SK-N-SH (cell line): ENCODE data around the gene LFNG. TPM values are rescaled to one million over a fixed set of nuclear protein-coding genes. Genes with fewer than 3 reads are reported as not detected.

Experiments
- CTCF ChIA-PET: fragments of 300-600, 350-600 bp; formaldehyde crosslinking; extraction: SDS; loops from one replicate; lab custom pipeline; 2021; lab: Yijun Ruan, JAX
- POLR2A ChIA-PET: fragments of 350-600 bp; sonication (Branson Sonifier 250); formaldehyde crosslinking; extraction: SDS; loops from one replicate; lab custom pipeline; 2020; ENCODE audit warnings: antibody characterized with exemption, inconsistent platforms; lab: Yijun Ruan, JAX
- DNase-seq: peaks from one replicate; pipeline ENCODE4 v3.0.0; 2012
- H2AFZ ChIP-seq: fragments of 200-600 bp; sonication (generic); 2 replicates; pipeline ENCODE4 v1.8.1; 2016; ENCODE audit warnings: antibody characterized with exemption, mild to moderate bottlenecking, low read depth
- H3F3A ChIP-seq: fragments of 200-600 bp; sonication (generic); replicated peaks from 2 replicates; pipeline ENCODE3; 2016; ENCODE audit warnings: antibody characterized with exemption, mild to moderate bottlenecking; ENCODE audit not compliant: insufficient read depth
- H3K27ac ChIP-seq, 2 experiments: fragments of 200-500 bp in 1 of 2; fragments of 200-600 bp in 1 of 2; sonication (Bioruptor generic) in 1 of 2; sonication (generic), shearing (Covaris generic) in 1 of 2; 2 replicates each; pipeline versions ENCODE4 v1.5.1 to v1.6.1; 2014 to 2016; ENCODE audit warnings: low read depth in 2 of 2, inconsistent platforms in 1 of 2, low read length in 1 of 2, mild to moderate bottlenecking in 1 of 2, mixed read lengths in 1 of 2
- H3K27me3 ChIP-seq: fragments of 200-600 bp; sonication (generic), shearing (Covaris generic); 2 replicates; pipeline ENCODE4 v1.6.1; 2016; ENCODE audit warnings: mixed run types; ENCODE audit not compliant: insufficient read depth
- H3K36me3 ChIP-seq, 2 experiments: fragments of 200-500 bp in 1 of 2; fragments of 200-600 bp in 1 of 2; sonication (Bioruptor generic) in 1 of 2; sonication (generic) in 1 of 2; replicated peaks in 1 of 2; 2 replicates each; pipeline versions ENCODE3 to v1.5.1; 2014 to 2016; ENCODE audit warnings: low read length in 1 of 2, mild to moderate bottlenecking in 1 of 2; ENCODE audit not compliant: insufficient read depth in 2 of 2, control insufficient read depth in 1 of 2
- H3K4me1 ChIP-seq, 2 experiments: fragments of 200-500 bp in 1 of 2; fragments of 200-600 bp in 1 of 2; sonication (Bioruptor generic) in 1 of 2; sonication (generic), shearing (Covaris generic) in 1 of 2; 2 replicates each; pipeline versions ENCODE4 v1.5.1 to v1.6.1; 2014 to 2016; ENCODE audit warnings: low read depth in 1 of 2, low read length in 1 of 2, mixed run types in 1 of 2; ENCODE audit not compliant: insufficient read depth in 2 of 2, control insufficient read depth in 1 of 2
- H3K4me2 ChIP-seq: fragments of 200-600 bp; sonication (generic), shearing (Covaris generic); 2 replicates; pipeline ENCODE4 v1.6.1; 2017; ENCODE audit warnings: mixed run types
- H3K4me3 ChIP-seq, 2 experiments: fragments of 200-500 bp in 1 of 2; fragments of 200-600 bp in 1 of 2; sonication (Bioruptor generic) in 1 of 2; sonication (generic), shearing (Covaris generic) in 1 of 2; 2 replicates each; pipeline versions ENCODE4 v1.5.1 to v1.8.1; 2014 to 2016; ENCODE audit warnings: low read depth in 2 of 2, inconsistent platforms in 1 of 2, low read length in 1 of 2, mild to moderate bottlenecking in 1 of 2, mixed read lengths in 1 of 2, moderate library complexity in 1 of 2
- H3K79me2 ChIP-seq: fragments of 200-600 bp; sonication (generic); 2 replicates; pipeline ENCODE4 v1.8.1; 2017; ENCODE audit warnings: mild to moderate bottlenecking; ENCODE audit not compliant: insufficient read depth
- H3K9ac ChIP-seq: fragments of 200-600 bp; sonication (generic); 2 replicates; pipeline ENCODE4 v1.6.1; 2017; ENCODE audit warnings: mixed run types
- H3K9me2 ChIP-seq: fragments of 200-600 bp; sonication (generic); 2 replicates; pipeline ENCODE4 v1.6.1; 2017; ENCODE audit warnings: mixed run types
- H3K9me3 ChIP-seq: fragments of 200-600 bp; sonication (generic); 2 replicates; pipeline ENCODE4 v1.6.1; 2017; ENCODE audit warnings: mixed run types, mild to moderate bottlenecking, moderate library complexity
- H4K20me1 ChIP-seq: fragments of 200-600 bp; sonication (generic); 2 replicates; pipeline ENCODE4 v1.6.1; 2017; ENCODE audit warnings: mild to moderate bottlenecking, mixed run types; ENCODE audit not compliant: insufficient read depth
- ELF1 ChIP-seq: IDR thresholded peaks from 2 replicates; pipeline ENCODE4 v1.4.0; 2012
- EP300 ChIP-seq, 2 experiments: IDR thresholded peaks; 2 replicates each; pipeline versions ENCODE4 v1.4.0 to v1.6.1; 2012; ENCODE audit warnings: borderline replicate concordance in 1 of 2, low read depth in 1 of 2, low read length in 1 of 2
- EZH2phosphoT487 ChIP-seq: fragments of 200-600 bp; sonication (generic); IDR thresholded peaks from 2 replicates; pipeline ENCODE4 v1.6.1; 2017; ENCODE audit warnings: low read depth, mixed run types, mild to moderate bottlenecking, antibody characterized with exemption, moderate library complexity, borderline replicate concordance
- FOXM1 ChIP-seq: IDR thresholded peaks from 2 replicates; pipeline ENCODE4 v1.4.0; 2012; ENCODE audit warnings: low read depth, mild to moderate bottlenecking
- JUND ChIP-seq: IDR thresholded peaks from 2 replicates; pipeline ENCODE4 v1.4.0; 2012
- MXI1 ChIP-seq: IDR thresholded peaks from 2 replicates; pipeline ENCODE4 v1.6.1; 2012; ENCODE audit warnings: mild to moderate bottlenecking, low read depth, low read length, improper control_type of control experiment
- NFIC ChIP-seq: IDR thresholded peaks from 2 replicates; pipeline ENCODE4 v1.4.0; 2012; ENCODE audit warnings: borderline replicate concordance
- POLR2AphosphoS5 ChIP-seq: IDR thresholded peaks from 2 replicates; pipeline ENCODE4 v1.6.1; 2012; ENCODE audit warnings: low read depth, low read length
- RCOR1 ChIP-seq: fragments of 150-350 bp; IDR thresholded peaks from 2 replicates; pipeline ENCODE4 v1.6.1; 2017; ENCODE audit warnings: antibody characterized with exemption, low read length
- RFX5 ChIP-seq: IDR thresholded peaks from 2 replicates; pipeline ENCODE4 v1.6.1; 2012; ENCODE audit warnings: mild to moderate bottlenecking, improper control_type of control experiment, low read length
- RXRA ChIP-seq: IDR thresholded peaks from 2 replicates; pipeline ENCODE4 v1.4.0; 2012; ENCODE audit warnings: low read depth, mild to moderate bottlenecking, borderline replicate concordance
- SMC3 ChIP-seq: IDR thresholded peaks from 2 replicates; pipeline ENCODE4 v1.6.1; 2012; ENCODE audit warnings: low read depth, low read length, improper control_type of control experiment
- WGBS: methylation state at CpG from one replicate; pipeline ENCODE4 v1.1.6; 2017; ENCODE audit warnings: low lambda C conversion rate; 5-methylcytosine and 5-hydroxymethylcytosine counted together
- polyA plus RNA-seq, 3 experiments: library from polyadenylated mRNA; depleted of rRNA; stranded (reverse); fragments of >200 nt; gene quantifications; 2 replicates each; pipeline ENCODE4 v1.2.3, GENCODE V29; 2012
- TF ChIP-seq, protein P1 (sequence below): IDR thresholded peaks from 2 replicates; pipeline ENCODE4 v1.4.0; 2012; ENCODE audit warnings: low read depth, borderline replicate concordance
- TF ChIP-seq, protein P2 (sequence below): IDR thresholded peaks from 2 replicates; pipeline ENCODE4 v1.4.0; 2012; ENCODE audit warnings: low read depth, borderline replicate concordance
- TF ChIP-seq, protein P3 (sequence below): IDR thresholded peaks from 2 replicates; pipeline ENCODE4; 2012
- TF ChIP-seq, protein P4 (sequence below): IDR thresholded peaks from 2 replicates; pipeline ENCODE4 v1.6.1; 2012; ENCODE audit warnings: mild to moderate bottlenecking, low read depth, low read length, moderate library complexity

LFNG gene
- polyA plus RNA-seq, 1 of the 3 experiments (the other 2 are of a cell fraction): 9.4 TPM

DNA sequence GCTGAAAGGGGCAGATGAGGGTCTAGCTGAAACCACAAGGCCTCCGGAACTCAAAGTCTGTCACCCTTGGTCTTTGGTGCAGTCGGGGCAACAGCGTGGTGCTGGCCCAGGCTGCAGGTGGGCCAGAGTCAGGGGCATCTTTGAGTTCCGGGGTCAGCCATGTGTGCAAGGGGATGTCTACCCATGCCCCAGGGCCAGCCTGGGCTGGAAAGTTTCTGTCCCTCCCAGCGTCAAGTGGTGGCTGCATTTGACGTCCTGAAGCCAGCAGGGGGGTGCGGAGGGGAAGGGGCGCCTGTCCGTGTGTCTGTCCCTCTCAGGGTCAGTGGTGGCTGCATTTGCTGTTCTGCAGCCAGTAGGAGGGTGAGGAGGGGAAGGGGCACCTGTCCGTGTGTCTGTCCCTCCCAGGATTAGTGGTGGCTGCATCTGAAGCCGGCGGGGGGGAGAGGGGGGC is 35.1 kb downstream of the LFNG start:
- Histone ChIP-seq H3K27me3 (no peaks in the 10 kb centered on the region), H3F3A (peaks cover 13% of the 10 kb centered on the region), H3K79me2 (peaks cover 39% of the 10 kb centered on the region), H2AFZ (no peak overlapping the region), H4K20me1 (peaks cover 9% of the 10 kb centered on the region; the same call in 1 of the 2 replicates), H3K4me1 (peaks cover 10 to 13% of the 10 kb centered on the region in 2 experiments; a peak in 3 of 4 replicates), H3K27ac (peak overlapping the region in 1 of 2 experiments; percentile 98; a peak in 2 of 4 replicates), H3K36me3 (peaks cover 9 to 25% of the 10 kb centered on the region in 2 experiments), H3K9me3 (no peaks in the 10 kb centered on the region), H3K4me2 (peak overlapping the region; percentile 91), H3K9me2 (no peaks in the 10 kb centered on the region), H3K4me3 (peak overlapping the region; percentile 61 to 87), H3K9ac (peak overlapping the region; percentile 96)
- CTCF ChIA-PET: interaction anchor here (0.8 to 1.9 kb wide), 5 partner anchors 9 to 103 kb away, joined by 3 to 8 read pairs (median 5); no protein-coding TSS in a partner anchor
- POLR2A ChIA-PET: no interaction called here
- DNase-seq: peak; percentile 75
- TF ChIP-seq RFX5 (no peak), MXI1 (peak; percentile 29; the same call in 1 of the 2 replicates)
- WGBS: 10% methylated on average over 12 of the region's 12 CpGs

DNA sequence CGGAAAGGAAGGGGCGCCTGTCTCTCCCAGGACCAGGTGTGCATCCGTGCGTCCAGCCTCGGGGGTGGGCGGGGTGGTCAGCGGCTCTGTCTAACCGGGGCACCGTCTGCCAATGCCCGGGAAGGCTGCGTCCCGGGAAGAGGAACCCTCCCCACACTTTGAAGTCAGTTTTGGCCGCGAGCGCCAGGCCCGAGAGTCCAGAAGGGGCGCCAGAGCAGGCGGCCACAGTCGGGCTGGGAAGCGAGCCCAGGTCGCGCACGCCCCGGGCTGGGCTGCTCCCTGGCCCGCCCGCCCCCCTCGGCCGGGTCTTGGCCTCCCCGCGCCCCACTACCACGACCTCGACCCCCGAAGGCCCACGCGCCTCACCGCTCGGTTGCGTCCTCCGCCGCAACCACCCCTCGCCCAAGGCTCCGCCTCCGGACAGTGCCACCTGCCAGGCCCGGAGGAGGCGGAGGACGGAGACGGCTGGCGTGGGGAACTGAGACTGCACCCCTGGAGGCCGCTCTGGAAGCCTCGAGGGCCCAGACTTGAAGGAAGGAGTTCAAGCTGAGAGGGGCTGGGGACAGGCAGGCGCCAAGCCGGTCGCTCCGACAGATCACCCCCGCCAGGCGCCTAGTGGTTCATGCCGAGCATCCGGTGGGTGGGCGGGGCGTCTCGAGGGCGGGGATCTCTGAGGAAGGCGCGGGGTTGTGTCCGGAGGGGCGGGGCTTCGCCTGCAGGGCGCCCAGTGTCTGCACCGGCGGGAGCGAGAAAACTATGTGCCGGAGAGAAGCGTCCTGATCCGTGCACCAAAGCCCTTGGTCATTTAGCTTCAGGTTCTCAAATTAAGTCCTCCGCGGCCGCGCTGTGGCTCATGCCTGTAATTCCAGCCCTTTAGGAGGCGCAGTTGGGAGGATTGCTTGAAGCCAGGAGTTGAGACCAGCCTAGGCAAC is 35.8 kb downstream of the LFNG start, which contains the start of gene BRAT1:
Gene BRAT1 (minus strand): TSS at position 404 of the 932 bp plus-strand sequence. CDS start 1,093 bp downstream, outside the sequence.
- Histone ChIP-seq H3F3A (peaks cover 13% of the 10 kb centered on the region), H3K4me3 (peak within 1 kb of the TSS; percentile 61 to 87), H3K36me3 (peaks cover 9 to 25% of the 10 kb centered on the region in 2 experiments), H3K27ac (peak within 1 kb of the TSS; percentile 95 to 98), H3K9me2 (no peaks in the 10 kb centered on the region), H3K79me2 (peaks cover 46% of the 10 kb centered on the region), H4K20me1 (peaks cover 9% of the 10 kb centered on the region; the same call in 1 of the 2 replicates), H2AFZ (peak within 1 kb of the TSS; percentile 98), H3K27me3 (no peaks in the 10 kb centered on the region), H3K4me1 (peaks cover 10 to 19% of the 10 kb centered on the region in 2 experiments; a peak in 3 of 4 replicates), H3K9me3 (no peaks in the 10 kb centered on the region), H3K4me2 (peak within 1 kb of the TSS; percentile 91), H3K9ac (peak within 1 kb of the TSS; percentile 96)
- CTCF ChIA-PET: interaction anchor here (0.5 to 1.9 kb wide), 17 partner anchors 10 to 939 kb away, joined by 3 to 8 read pairs (median 3); no protein-coding TSS in a partner anchor
- POLR2A ChIA-PET: interaction anchor here (0.6 to 1.4 kb wide), 5 partner anchors 10 to 215 kb away, joined by 3 to 6 read pairs (median 3); partner anchors contain the start of gene TTYH3
- peak; percentile 100 for DNase-seq
- WGBS: under 1% methylated on average over 48 of the region's 79 CpGs
- TF ChIP-seq, protein P1, sequence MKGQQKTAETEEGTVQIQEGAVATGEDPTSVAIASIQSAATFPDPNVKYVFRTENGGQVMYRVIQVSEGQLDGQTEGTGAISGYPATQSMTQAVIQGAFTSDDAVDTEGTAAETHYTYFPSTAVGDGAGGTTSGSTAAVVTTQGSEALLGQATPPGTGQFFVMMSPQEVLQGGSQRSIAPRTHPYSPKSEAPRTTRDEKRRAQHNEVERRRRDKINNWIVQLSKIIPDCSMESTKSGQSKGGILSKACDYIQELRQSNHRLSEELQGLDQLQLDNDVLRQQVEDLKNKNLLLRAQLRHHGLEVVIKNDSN: no peak
- TF ChIP-seq RFX5 (no peak), EZH2phosphoT487 (no peak), NFIC (no peak), ELF1 (no peak), SMC3 (peak; percentile 12; the same call in 1 of the 2 replicates), POLR2AphosphoS5 (peak; percentile 89), EP300 (IDR thresholded peaks at IDR 0.05; ENCODE audit: borderline replicate concordance in 1 of 2, low read depth in 1 of 2, low read length in 1 of 2) (peak in 1 of 2 experiments; percentile 76; a peak in 1 of 4 replicates), RCOR1 (peak; percentile 39; the same call in 1 of the 2 replicates), FOXM1 (no peak), RXRA (no peak), MXI1 (peak; percentile 40), JUND (no peak; the same call in 1 of the 2 replicates)
- TF ChIP-seq, protein P2, sequence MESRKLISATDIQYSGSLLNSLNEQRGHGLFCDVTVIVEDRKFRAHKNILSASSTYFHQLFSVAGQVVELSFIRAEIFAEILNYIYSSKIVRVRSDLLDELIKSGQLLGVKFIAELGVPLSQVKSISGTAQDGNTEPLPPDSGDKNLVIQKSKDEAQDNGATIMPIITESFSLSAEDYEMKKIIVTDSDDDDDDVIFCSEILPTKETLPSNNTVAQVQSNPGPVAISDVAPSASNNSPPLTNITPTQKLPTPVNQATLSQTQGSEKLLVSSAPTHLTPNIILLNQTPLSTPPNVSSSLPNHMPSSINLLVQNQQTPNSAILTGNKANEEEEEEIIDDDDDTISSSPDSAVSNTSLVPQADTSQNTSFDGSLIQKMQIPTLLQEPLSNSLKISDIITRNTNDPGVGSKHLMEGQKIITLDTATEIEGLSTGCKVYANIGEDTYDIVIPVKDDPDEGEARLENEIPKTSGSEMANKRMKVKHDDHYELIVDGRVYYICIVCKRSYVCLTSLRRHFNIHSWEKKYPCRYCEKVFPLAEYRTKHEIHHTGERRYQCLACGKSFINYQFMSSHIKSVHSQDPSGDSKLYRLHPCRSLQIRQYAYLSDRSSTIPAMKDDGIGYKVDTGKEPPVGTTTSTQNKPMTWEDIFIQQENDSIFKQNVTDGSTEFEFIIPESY: no peak
- TF ChIP-seq, protein P3, sequence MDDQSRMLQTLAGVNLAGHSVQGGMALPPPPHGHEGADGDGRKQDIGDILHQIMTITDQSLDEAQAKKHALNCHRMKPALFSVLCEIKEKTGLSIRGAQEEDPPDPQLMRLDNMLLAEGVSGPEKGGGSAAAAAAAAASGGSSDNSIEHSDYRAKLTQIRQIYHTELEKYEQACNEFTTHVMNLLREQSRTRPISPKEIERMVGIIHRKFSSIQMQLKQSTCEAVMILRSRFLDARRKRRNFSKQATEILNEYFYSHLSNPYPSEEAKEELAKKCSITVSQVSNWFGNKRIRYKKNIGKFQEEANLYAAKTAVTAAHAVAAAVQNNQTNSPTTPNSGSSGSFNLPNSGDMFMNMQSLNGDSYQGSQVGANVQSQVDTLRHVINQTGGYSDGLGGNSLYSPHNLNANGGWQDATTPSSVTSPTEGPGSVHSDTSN: no peak; the same call in 1 of the 2 replicates
- TF ChIP-seq, protein P4, sequence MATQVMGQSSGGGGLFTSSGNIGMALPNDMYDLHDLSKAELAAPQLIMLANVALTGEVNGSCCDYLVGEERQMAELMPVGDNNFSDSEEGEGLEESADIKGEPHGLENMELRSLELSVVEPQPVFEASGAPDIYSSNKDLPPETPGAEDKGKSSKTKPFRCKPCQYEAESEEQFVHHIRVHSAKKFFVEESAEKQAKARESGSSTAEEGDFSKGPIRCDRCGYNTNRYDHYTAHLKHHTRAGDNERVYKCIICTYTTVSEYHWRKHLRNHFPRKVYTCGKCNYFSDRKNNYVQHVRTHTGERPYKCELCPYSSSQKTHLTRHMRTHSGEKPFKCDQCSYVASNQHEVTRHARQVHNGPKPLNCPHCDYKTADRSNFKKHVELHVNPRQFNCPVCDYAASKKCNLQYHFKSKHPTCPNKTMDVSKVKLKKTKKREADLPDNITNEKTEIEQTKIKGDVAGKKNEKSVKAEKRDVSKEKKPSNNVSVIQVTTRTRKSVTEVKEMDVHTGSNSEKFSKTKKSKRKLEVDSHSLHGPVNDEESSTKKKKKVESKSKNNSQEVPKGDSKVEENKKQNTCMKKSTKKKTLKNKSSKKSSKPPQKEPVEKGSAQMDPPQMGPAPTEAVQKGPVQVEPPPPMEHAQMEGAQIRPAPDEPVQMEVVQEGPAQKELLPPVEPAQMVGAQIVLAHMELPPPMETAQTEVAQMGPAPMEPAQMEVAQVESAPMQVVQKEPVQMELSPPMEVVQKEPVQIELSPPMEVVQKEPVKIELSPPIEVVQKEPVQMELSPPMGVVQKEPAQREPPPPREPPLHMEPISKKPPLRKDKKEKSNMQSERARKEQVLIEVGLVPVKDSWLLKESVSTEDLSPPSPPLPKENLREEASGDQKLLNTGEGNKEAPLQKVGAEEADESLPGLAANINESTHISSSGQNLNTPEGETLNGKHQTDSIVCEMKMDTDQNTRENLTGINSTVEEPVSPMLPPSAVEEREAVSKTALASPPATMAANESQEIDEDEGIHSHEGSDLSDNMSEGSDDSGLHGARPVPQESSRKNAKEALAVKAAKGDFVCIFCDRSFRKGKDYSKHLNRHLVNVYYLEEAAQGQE: no peak
